Measurements from ENCODE around the gene TNRC6B.

TNRC6B gene

DNA sequence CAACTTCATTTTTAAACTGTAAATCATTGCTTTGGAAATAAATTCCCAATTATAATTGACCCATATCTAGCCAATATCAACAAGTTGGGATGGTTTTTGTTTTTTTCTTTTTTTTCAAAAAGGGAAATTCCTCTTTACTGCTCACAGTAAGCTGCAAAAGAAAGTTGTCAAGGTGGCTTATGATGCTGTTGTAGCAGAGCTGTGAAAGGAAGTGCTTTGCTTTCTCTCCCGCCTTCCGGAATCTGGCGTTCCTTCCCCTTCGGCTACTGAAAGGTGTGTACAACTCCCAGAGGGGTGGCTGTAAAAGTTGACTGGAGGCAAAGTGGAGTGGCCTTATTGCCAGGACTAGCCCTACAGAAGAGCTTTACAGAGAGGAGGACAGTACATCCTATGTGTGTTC is 152.4 kb downstream of the TNRC6B start:
- DNase-seq, result no peak

DNA sequence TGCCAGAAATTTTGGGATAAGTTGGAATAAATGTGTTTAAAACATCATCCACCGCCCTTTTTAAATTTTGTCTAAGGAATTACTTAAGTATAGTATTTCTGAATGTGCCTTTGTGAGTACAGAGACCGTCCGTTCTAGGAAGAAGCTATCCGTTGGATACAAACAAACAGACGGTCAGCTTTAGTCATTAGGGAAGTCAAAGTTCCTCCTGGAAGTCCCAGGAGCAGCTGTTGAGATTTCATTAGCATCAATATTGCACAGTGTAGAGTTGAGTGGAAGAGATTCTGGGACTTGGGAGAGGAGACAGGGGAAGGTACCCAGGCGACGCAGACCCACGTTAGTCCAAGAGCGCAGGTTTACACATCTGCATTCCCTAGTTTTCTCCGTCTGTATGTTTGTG is 152.9 kb downstream of the TNRC6B start:
- DNase-seq, result no peak

DNA sequence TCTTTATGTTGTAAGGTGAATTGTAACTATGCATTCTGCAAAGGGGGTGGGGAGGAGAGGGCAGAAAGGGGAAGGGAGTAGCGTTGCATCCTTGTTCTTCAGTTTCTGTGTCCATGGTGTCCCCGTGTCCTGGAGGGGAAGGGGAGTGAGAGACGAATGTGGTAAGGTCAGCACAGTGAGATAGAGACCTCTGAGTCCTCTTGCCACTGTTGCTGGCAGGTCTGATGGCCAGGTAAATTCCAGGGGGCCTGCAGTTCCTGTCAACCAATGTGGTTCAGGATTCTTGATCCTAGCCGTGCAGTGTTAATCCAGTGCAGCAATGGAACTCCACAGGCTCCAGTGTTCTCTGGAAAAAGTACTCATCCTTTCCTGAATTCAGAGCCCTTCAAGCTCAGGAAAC is 154.0 kb downstream of the TNRC6B start:
- no peak for DNase-seq

DNA sequence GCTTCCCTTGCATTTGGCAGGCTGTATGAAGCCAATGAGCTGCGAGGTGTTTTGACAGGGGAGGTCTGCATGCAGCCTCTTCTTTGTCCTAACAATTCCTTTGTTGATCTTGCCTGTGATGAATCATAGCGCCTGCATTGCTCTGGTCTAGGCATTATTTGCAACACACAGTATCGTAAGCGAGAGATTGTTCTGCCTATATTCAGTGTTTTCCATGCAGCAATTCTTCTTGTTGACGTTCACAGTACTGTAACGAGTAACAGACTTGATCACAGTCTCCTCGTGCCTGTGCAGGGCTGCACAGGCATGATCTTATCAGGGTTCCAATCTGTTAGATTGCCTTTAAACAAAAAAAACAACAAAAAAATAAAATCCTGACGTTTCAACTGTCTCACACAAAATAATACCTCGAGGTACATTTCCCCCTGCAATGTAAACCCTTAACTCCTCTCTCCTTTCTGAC is 154.6 kb downstream of the TNRC6B start:
- DNase-seq, result peak; percentile 41

DNA sequence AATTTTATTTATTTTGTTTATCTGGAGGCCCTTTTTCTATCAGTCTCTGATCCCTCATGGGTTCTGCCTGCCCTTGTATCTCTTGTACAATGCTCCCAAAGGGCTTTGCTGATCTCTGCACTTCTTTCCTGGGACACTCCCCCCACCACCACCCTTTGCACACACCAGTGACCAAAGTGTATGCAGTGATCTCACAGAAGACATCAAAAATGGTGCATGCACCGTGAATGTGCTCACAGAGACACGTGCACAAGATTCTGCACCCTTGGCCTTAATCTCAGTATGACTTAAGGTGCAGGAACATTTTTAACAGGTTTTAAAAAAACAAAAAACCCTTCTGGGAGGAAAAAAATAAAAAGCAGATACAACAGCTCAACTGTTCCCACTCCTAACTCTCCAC is 156.3 kb downstream of the TNRC6B start:
- peak; percentile 43 for DNase-seq

DNA sequence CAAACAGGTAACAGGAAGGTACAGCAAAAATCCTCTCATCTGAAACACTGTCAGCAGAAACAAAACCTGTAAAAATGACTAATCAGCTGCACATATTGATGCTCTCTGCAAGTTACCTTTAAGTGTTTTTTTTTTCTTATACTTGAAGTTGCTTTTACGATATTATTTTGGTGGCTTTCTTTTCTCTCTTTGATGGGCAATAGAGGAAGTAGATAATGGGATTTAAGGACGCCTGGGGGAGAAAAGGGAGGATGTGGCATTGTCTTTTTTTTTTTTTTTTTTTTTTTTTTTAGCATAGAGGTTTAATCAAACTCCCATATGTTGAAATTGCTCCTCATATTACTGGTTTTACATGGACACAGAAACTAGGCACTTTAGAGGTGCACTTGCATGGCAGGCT is 157.2 kb downstream of the TNRC6B start:
- peak; percentile 51 for DNase-seq

DNA sequence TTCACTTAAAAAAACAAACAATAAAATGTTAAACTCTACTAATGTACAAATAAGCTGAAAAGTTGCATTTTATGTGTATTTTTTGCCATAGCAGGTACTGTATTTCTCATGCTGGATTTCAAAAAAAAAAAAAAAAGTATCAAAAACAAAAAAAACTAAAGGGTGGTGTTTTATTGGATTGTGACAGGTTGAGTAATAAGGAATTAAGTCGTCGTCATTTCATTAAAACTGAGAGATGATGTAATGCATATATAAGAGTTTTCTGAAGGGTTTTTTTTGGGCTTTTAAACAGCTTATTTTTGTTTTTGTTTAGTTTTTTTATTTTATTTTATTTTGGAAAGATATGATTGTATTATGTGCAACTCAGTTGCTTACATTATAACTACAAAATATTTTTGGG is 157.6 kb downstream of the TNRC6B start:
- peak; percentile 25 for DNase-seq

DNA sequence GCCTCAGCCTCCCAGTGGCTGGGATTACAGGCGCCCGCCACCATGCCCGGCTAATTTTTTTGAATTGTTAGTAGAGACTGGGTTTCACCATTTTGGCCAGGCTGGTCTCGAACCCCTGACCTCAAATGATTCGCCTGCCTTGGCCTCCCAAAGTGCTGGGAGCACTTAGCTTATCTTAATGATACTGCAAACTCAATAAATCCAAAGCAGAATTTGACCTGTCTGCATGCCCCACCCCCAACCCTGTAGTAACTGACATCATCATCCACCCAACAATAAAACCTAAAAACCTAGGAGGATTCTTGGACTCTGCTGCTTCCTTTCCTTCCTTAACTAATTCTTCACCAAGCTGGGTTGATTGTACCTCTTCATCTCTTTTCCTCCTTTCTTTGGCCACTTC is 162.3 kb downstream of the TNRC6B start:
- DNase-seq, result no peak

DNA sequence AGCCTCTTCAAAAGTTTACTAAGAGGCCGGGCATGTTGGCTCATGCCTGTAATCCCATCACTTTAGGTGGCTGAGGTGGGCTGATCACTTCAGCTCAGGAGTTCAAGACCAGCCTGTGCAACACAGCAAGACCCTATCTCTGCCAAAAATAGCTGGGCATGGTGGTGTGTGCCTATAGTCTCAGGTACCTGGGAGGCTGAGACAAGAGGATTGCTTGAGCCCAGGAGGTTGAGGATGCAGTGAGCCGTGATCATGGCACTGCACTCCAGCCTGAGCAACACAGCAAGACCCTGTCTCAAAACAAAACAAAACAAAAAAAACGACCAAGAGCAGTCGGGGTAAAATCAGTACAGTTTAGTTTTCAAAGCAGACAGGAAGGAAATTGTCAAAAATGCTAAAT is 163.9 kb downstream of the TNRC6B start:
- DNase-seq, result peak; percentile 11

DNA sequence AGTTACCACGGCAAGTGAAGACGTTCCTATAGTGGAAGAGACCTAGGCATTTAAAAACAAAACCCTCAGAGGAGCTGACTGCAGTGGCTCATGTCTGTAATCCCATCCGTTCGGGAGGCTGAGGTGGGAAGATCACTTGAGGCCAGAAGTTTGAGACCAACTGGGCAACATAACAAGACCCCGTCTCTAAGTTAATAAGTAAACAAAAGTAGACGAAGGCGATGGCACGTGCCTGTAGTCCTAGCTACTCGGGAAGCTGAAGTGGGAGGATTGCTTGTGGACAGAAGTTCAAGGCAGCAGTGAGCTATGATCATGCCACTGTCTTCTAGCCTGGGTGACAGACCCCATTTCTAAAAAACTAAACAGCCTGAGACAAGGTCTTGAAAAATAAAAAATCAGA is 164.8 kb downstream of the TNRC6B start:
- no peak for DNase-seq

DNA sequence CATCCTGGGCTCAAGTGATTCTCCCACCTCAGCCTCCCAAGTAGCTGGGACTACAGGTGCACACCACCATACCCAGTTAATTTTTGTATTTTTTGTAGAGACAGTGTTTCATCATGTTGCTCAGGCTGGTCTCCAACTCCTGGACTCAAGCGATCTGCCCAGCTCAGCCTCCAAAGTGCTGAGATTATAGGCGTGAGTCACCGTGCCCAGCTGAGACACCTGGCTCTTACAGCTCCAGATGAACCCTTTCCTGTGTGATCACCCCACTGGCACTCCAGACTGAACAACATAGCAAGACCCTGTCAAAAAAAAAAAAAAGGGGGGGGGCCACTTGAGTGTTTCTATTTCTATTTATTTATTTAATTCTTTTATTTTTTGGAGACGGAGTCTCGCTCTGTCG is 167.5 kb downstream of the TNRC6B start:
- peak; percentile 51 for DNase-seq

DNA sequence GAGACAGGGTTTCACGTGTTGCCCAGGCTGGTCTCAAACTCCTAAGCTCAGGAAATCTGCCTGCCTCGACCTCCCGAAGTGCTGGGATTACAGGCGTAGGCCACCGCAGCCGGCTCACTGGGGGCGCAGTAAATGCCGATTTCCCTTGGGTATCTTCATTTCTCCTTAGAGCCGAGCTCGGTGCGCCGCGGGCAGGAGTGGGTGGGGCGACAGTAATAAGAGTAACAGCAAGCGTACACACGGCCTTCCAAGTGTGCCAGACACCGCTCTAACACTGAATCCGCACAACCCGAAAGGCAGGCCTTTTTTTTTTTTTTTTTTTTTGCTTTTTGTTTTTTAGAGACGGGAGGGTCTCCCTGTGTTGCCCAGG is 168.1 kb downstream of the TNRC6B start:
- DNase-seq, result peak; percentile 63

DNA sequence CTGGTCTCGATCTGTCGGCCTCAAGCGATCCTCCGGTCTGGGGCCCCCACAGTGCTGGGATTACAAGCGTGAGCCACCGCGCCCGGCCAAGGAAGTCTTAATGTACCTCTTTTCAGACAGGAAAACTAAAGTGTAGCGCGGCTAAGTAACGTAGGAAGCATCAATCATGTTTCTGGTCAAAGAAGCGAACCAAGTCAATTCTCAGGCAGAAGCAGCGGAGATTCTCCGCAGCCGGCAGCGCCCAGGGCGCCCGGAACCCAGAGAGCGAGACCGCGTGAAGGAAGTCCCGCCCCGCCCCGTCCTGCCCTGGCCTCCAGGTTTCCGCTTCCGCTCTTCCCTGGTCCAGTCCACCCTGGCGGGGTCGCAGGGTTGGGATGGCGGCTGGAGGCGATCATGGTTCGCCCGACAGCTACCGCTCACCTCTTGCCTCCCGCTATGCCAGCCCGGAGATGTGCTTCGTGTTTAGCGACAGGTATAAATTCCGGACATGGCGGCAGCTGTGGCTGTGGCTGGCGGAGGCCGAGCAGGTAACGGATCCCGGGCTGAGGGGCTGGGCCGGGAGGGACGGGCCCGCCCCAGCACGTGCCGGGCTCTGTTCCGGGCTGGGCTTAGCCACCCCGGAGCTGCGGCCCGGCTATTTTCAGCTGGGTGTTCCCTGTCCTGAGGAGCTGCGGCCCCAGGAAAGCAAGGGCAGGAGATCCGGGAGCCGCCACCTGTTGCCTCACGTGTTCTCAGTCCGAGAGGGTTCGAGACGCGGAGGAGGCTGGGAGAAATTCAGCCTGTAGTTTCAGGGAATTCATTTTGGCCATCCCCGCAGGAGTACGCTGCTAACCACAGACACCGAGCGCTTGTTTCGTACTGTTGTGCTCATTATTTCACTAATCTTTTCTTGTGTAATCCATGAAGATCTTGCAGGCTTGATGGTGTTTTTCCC is 168.7 kb downstream of the TNRC6B start, which contains the start of gene ADSL:
Gene ADSL, plus strand, starts transcription at position 316 of the 934 bp plus-strand sequence. Its CDS starts 59 bp downstream, at position 375.
- peak; percentile 92 for DNase-seq

DNA sequence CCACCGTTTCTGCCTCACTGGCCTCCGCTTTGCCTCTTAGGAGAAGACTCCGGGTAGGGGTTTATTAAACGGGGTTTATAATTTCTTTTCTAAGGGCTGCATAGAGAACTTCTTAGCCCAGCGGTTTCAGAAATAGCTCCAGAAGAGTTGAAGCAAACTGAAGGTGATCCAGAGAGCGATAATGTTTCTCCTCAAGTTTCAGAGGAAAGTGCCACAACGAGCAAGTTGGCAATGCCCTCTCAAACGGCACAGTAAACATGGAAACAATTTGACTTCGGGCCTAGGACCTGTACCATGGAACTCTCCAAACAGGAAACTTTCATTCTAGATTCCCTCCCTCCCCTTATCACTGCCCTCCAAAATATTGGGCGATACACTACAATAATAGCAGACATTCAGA is 169.6 kb downstream of the TNRC6B start:
- peak; percentile 10 for DNase-seq

DNA sequence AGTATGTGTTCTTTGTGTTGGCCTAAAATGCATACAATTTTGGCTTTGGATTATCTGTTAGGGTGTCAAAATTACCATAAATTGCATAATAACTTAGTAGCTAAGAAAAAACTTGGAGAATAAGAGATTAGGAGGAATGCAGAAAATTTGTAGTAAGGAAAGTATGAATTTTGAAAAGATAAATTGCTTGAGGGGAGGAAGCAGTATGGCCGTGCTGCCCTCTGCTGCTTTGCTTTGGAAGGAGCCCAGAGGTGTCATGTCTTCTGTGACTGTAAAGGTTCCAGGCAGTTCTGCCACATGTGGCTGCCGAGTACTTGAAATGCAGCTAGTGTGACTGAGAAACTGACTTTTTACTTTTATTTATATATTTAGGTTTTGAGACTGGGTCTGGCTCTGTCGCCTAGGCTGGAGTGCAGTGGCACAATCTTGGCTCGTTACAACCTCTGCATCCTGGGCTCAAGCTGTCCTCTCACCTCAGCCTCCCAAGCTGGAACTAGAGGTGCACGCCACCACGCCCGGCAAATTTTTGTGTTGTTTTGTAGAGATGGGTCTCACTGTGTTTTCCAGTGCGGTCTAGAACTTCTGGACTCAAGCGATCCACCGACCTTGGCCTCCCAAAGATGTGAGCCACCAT is 170.4 kb downstream of the TNRC6B start:
- DNase-seq, result peak; percentile 75

DNA sequence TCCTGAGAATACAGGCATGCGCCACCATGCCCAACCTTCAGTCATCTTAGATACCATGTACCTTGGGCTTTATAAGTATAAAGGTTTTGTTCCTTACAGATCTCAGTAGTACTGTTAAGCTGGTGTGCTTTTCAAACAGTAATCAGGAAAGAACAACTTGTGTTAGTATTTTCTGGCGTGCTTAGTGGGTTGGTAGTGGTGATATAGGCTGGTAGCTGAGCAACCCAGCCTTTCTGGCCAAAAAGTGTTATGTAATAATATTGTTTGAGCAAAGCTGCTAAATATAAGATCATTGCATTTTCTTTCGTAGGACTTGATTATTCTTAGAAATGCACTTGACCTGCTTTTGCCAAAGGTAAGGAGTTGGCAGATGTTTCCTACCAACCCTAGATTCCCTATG is 175.0 kb downstream of the TNRC6B start:
- DNase-seq, result no peak

DNA sequence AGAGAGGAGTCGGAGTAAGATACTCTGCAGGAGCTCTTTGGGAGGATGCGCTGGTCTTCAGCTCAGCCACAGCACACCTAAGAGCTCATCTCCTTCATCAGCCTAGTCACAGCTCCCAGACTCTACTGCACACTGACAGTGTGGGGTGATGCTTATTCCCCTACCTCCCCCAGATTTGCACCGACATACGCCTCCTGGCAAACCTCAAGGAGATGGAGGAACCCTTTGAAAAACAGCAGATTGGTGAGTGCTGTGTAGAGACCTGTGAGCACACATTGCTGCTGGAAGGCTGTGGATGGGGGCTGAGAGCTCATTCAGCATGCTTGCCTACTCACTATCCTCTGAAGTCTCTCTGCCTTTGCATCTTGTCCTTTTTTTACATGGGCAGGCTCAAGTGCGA is 183.4 kb downstream of the TNRC6B start:
- no peak for DNase-seq

DNA sequence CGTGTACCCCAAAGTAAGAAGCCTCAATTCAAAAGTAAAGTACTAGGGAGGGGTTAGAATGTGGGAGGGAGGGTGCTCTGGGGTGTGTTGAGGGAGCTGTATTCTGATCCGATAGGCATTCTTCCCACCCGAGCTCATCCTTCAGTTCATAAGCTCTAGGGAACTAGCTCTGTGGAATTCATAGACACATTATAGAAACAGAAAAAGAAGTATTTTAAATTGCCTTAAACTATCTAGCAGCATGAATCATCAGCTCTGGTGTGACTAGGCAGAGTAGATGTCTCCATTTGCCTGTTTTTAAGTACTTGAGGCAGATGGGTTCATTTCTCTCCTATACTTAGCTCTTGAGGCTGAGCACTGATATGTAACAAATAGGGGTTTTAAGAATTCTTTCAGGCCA is 185.3 kb downstream of the TNRC6B start:
- DNase-seq, result no peak

DNA sequence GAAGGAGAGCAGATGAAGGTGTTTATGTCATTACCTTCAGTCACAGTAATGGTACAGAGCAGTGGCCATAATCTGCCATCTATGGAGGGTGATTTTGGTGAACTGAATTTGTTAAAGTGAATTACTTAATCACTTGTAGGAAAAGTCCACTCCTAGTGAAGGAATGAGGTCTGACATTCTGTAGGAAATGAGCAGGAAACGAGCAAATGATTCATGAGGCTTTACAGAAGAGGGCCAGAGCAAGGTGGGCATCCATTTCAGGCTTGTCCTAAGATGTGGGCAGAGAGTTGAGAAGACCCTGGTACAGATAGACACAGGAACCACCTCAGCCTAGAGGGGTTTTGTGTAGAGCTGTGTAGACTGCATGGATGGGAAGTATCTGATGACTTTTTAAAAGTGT is 186.7 kb downstream of the TNRC6B start:
- no peak for DNase-seq

DNA sequence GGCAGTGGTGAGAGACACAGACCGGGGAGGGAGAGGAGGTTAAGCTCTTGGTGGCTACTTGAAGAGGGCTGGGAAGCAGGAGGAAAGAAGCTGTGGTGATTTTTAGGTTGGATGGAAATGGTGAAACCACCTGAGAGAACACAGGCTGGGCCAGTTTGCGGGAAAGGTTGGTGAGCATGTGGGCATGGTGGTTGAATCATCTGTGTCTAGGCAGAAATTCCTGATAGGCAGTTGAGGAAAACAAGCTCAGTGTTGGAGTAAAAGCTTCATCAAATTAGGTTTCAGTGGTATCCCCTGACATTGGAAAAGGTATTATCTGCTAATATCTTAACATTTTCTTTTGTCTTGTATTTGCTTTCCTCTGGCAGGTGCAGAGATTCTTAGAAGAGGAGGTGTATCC is 188.3 kb downstream of the TNRC6B start:
- no peak for DNase-seq

DNA sequence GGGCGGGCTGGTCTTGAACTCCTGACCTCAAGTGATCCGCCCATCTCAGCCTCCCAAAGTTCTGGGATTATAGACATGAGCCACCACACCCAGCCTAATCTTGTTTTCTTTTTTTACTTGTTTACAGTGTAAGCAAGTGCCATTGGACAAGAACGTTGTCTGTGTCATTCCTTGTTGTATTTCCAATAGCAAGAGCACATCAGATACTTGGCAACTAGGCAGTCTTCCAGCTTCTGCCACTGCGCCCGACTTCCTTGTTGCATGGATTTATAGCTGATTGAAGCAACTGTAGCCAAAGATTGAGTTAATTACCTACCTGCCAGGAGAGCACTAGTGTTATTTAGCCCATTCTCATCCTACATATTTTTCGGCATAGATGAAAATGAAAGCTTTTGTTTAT is 189.6 kb downstream of the TNRC6B start:
- no peak for DNase-seq

DNA sequence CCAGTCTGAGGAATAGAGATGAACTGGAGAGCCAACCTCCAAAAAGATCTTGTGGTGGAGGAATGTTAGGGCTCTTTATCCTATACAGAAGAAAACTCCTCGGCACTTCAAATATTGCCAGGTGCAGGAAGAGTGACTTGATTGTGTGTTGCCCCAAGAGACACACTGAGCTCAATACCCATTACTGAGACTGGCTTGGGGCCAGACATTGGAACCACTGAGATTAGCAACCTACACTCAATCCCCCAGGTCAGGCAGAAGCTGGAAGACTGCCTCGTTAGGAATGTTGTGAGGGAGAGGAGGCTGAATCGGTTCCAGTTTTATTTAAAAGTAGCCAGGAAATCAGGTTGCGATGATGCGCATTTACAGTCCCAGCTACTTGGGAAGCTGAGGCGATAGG is 190.3 kb downstream of the TNRC6B start:
- DNase-seq, result no peak

DNA sequence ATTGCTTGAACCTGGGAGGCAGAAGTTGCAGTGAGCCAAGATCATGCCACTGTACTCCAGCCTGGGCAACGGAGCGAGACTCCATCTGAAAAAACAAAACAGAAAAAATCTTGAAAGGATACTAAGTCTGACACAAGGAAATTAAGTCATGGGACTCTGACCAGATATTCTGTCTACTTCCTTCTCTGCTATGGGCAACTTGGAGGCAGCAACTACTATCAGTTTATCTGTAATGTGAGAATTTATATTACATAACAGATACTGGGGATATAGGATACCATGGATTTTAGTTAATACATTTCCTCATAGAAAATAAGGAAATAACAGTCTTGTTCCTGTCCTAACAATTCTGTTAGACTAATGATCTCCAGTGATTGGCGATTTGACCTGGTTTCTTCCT is 191.1 kb downstream of the TNRC6B start:
- DNase-seq, result no peak

DNA sequence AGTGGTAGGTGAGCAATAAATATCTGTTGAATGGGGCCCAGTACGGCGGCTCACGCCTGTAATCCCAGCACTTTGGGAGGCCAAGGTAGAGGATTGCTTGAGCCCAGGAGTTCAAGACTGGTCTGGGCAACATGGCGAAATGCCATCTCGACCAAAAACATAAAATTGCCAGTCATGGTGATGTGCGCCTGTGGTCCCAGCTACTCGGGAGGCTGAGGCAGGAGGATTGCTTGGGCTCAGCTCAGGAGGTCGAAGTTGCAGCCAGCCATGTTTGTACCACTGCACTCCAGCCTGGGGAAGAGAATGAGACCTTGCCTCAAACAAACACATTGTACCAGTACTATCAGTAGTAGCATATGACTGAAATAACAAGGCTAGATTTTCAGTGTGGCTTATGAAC is 196.8 kb downstream of the TNRC6B start:
- DNase-seq, result no peak
